Right lobe of liver (tissue), 6 donors: ENCODE data around the gene RBMS3. TPM values are rescaled to one million over a fixed set of nuclear protein-coding genes. Genes with fewer than 3 reads are reported as not detected.

ENCODE experiments used
- ATAC-seq, 4 donors: fragments of 200-7000 bp; cut with Tn5 transposase; one replicate each; pipeline ENCODE4 v1.9.1; 2020; ENCODE audit warnings: mild to moderate bottlenecking in 4 of 4, moderate library complexity in 4 of 4
- DNase-seq, 3 donors: peaks; one replicate each; pipeline ENCODE4 v3.0.0-alpha.2; 2020
- H3K27ac ChIP-seq, 3 donors: fragments of 200-600 bp; one replicate each; pipeline ENCODE4 v1.8.0; 2022
- H3K27me3 ChIP-seq, 2 donors: fragments of 200-600 bp; one replicate each; pipeline ENCODE4 v1.8.0; 2022
- H3K36me3 ChIP-seq, 4 donors: fragments of 200-600 bp; sonication (generic) in 1 of 4; one replicate each; pipeline versions ENCODE4 v1.5.1 to v1.8.0; 2017 to 2022; ENCODE audit warnings: control low read depth in 1 of 4
- H3K4me1 ChIP-seq, 4 donors: fragments of 200-600 bp; sonication (generic) in 1 of 4; one replicate each; pipeline versions ENCODE4 v1.5.1 to v1.8.0; 2017 to 2022; ENCODE audit warnings: control low read depth in 1 of 4
- H3K4me3 ChIP-seq, 3 donors: fragments of 200-600 bp; one replicate each; pipeline ENCODE4 v1.8.0; 2022
- H3K9me3 ChIP-seq, 4 donors: fragments of 200-600 bp; sonication (generic) in 1 of 4; one replicate each; pipeline versions ENCODE4 v1.5.1 to v1.8.0; 2017 to 2022; ENCODE audit warnings: control low read depth in 1 of 4
- POLR2A ChIP-seq: fragments of 450-650 bp; IDR thresholded peaks from one replicate; pipeline ENCODE4 v1.6.1; 2017; ENCODE audit warnings: antibody characterized with exemption, mild to moderate bottlenecking
- WGBS: methylation state at CpG from one replicate; pipeline ENCODE4 v1.1.6; 2018; ENCODE audit warnings: low coverage, low lambda C conversion rate; ENCODE audit not compliant: insufficient coverage; ENCODE audit errors: missing lambda C conversion rate; 5-methylcytosine and 5-hydroxymethylcytosine counted together
- intact Hi-C, 2 donors: fragments of 100-400 bp; cut with DNase I; formaldehyde crosslinking; loops; one replicate each; pipeline versions ENCODE4 v1.11.2 to v1.14.1; 2022
- total RNA-seq, 6 experiments: library from RNA; depleted of rRNA in 2 of 6; stranded (reverse); fragments of >200 nt in 2 of 6; fragmentation: NEBNext Ultra II Directional in 3 of 6; extraction: Animal tissue kit (Norgen Biotek cat#: 25700) in 3 of 6; gene quantifications; one replicate each; pipeline versions ENCODE4 v1.1.0 to v1.2.4, GENCODE V29; 2016 to 2023
- TF ChIP-seq, protein P1 (sequence below), 4 donors: fragments of 200-600 bp in 3 of 4; fragments of 450-650 bp in 1 of 4; IDR thresholded peaks; one replicate each; pipeline versions ENCODE4 v1.5.1 to v1.8.0; 2016 to 2022; ENCODE audit warnings: antibody characterized with exemption in 4 of 4, mild to moderate bottlenecking in 2 of 4
- donor health status: DM: no; HTN: yes; CAD: no.
- donor health status: DM: no; HTN: no; CAD: no.
- donor health status: DM: no; HTN: no; CAD: no.
- donor health status: DM: no; HTN: yes; CAD: no.
- donor health status: DM: no; HTN: yes; CAD: no.

Gene RBMS3
- total RNA-seq, 6 experiments from 2014 or later = 6.3 to 11.5 (median 8.3) TPM

DNA sequence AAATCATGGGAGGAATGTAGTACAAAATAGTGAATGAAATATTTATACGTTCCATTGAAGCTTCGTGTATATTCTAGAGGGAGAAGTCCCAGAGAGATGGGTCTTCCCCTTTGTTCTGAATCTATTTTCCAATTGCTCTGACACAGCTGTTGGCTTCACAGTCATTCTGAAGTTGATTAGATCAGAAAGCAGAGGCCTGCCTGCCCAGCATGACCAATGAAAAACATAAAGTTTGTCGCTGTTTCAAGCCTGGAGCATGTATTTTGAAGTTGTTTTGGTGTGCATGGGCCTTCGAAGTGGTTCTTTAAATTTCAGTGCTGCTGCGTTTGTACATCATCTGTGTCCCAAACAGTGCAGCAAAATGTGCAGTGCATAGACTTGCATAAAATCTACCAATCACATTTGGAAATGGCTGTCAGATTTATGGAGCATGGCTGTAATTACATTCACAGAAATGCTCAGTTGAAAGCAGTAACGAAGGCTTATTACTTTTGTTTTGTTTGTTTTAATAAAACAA, 31.0 kb upstream of the RBMS3 start:
- H3K4me1 ChIP-seq = no peaks in the 10 kb centered on the region
- no peaks in the 10 kb centered on the region for H3K9me3 ChIP-seq
- no peak overlapping the region for H3K4me3 ChIP-seq
- ATAC-seq (no peak), DNase-seq (no peak)
- intact Hi-C loops = no loop called here
- no peaks in the 10 kb centered on the region for H3K36me3 ChIP-seq
- H3K27ac ChIP-seq = no peak overlapping the region
- no peaks in the 10 kb centered on the region for H3K27me3 ChIP-seq
- 77% methylated on average over 6 of the region's 6 CpGs for WGBS
- TF ChIP-seq POLR2A = no peak

DNA sequence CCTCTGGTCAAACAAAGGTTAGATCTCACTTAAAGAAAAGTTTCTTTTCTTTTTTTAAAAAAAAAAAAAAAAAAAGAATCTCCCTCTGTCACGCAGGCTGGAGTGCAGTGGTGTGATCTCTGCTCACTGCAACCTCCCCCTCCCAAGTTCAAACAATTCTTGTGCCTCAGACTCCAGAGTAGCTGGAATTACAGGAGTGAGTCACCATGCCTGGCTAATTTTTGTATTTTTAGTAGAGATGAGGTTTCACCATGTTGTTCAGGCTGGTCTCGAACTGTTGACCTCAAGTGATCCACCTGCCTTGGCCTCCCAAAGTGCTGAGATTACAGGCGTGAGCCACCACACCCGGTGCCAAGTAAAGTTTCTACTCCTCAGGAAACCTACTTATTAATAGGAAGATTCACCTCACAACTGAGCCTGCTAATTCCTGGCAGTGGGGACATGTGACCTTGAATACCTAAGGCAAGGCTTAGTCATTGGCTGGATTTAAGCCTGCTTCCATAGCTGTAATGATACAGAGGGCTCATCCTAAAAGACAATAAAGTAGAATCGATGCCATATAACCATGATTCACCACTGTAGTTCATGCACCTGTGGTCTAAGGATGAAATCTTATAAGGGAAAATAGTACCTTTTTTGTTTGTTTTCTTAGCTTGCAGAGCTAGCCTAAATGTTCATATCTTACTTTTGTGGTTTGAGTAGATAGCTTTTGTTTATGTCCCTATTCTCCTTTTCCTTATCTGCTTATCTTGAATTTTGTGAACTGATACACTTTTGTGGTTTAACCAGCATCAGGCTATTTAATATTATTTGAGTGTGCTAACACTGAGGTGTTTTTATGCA, 24.8 kb upstream of the RBMS3 start:
- Histone ChIP-seq H3K4me1 (no peaks in the 10 kb centered on the region), H3K27me3 (no peaks in the 10 kb centered on the region), H3K4me3 (no peak overlapping the region), H3K27ac (no peak overlapping the region), H3K36me3 (no peaks in the 10 kb centered on the region), H3K9me3 (no peaks in the 10 kb centered on the region)
- no peak for ATAC-seq
- 90% methylated on average over 5 of the region's 5 CpGs for WGBS
- intact Hi-C loops = no loop called here
- TF ChIP-seq, protein P1, sequence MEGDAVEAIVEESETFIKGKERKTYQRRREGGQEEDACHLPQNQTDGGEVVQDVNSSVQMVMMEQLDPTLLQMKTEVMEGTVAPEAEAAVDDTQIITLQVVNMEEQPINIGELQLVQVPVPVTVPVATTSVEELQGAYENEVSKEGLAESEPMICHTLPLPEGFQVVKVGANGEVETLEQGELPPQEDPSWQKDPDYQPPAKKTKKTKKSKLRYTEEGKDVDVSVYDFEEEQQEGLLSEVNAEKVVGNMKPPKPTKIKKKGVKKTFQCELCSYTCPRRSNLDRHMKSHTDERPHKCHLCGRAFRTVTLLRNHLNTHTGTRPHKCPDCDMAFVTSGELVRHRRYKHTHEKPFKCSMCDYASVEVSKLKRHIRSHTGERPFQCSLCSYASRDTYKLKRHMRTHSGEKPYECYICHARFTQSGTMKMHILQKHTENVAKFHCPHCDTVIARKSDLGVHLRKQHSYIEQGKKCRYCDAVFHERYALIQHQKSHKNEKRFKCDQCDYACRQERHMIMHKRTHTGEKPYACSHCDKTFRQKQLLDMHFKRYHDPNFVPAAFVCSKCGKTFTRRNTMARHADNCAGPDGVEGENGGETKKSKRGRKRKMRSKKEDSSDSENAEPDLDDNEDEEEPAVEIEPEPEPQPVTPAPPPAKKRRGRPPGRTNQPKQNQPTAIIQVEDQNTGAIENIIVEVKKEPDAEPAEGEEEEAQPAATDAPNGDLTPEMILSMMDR (IDR thresholded peaks at IDR 0.05) = no peak
- no peak for TF ChIP-seq POLR2A
- no peak for DNase-seq

DNA sequence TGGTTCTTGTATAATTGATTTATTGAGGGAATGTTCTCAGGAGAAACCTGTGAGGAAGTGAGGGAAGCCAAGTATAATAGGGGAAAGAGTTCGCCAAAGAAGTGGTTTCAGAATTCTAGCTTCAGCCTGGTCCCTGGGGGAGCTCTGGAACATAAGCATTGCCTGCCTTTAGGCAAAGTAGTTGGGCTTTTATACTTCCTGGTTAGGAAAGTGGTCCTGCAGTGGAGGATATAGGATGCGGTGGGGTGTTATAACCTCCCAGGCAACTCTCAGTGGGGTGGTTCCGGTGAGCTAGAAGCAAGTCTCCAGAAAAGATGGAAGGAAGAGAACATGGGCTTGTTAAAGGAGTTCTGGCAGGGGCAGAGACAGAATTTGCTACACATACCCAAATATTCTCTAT, 22.7 kb upstream of the RBMS3 start:
- no peak for ATAC-seq
- Histone ChIP-seq H3K9me3 (no peaks in the 10 kb centered on the region), H3K27me3 (no peaks in the 10 kb centered on the region), H3K4me3 (no peak overlapping the region), H3K4me1 (no peaks in the 10 kb centered on the region), H3K36me3 (no peaks in the 10 kb centered on the region), H3K27ac (no peak overlapping the region)
- DNase-seq = no peak
- no peak for TF ChIP-seq POLR2A
- TF ChIP-seq, protein P1 (IDR thresholded peaks at IDR 0.05) = no peak
- 91% methylated on average over 3 of the region's 3 CpGs for WGBS
- intact Hi-C loops = no loop called here

DNA sequence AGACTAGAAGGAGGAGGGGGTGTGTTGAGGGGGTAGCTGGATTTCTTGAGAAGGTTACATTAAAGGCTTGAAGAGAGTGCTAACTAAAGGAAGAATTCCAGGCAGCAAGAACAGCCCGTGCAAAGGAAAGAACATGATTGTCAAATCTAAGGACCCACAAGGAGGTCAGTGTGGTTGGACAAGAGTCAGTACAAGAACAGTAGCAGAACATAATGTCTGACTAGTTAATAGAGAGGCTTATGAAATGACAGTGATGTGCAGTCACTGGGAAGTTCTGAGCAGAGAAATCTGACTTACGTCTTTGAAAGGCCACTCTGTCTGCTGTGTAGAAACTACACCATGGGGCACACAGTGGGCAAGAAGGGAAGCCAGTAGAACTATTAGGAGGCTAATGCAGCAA, 19.8 kb upstream of the RBMS3 start:
- Histone ChIP-seq H3K9me3 (no peaks in the 10 kb centered on the region), H3K27me3 (no peaks in the 10 kb centered on the region), H3K36me3 (no peaks in the 10 kb centered on the region), H3K27ac (no peak overlapping the region), H3K4me3 (no peak overlapping the region), H3K4me1 (no peaks in the 10 kb centered on the region)
- WGBS = 89% methylated on average over 1 of the region's 2 CpGs
- intact Hi-C loops = no loop called here
- TF ChIP-seq POLR2A = no peak
- TF ChIP-seq, protein P1 (IDR thresholded peaks at IDR 0.05) = no peak
- ATAC-seq (no peak), DNase-seq (no peak)

DNA sequence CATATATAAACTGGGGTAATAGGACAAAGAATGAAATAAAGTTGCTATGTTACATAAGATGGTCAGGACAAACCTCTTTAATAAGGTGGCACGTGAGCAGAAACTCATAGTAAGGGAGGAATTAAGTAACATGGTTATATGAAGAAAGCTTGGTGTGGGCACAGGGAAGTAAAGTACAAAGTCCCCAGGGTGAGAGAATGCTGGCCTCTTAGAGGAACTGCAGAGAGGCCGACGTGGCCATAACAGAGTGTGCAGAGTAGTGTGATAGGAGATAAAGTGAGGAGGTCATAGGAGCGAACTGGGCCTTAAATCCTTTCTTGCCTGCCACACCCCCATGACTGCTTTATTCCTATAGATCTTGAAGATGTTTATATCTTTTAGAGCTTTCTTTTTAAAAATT, 17.4 kb upstream of the RBMS3 start:
- WGBS = 66% methylated on average over 4 of the region's 4 CpGs
- Histone ChIP-seq H3K9me3 (no peaks in the 10 kb centered on the region), H3K4me1 (no peaks in the 10 kb centered on the region), H3K27me3 (no peaks in the 10 kb centered on the region), H3K4me3 (no peak overlapping the region), H3K36me3 (no peaks in the 10 kb centered on the region), H3K27ac (no peak overlapping the region)
- ATAC-seq (no peak), DNase-seq (no peak)
- TF ChIP-seq, protein P1 (IDR thresholded peaks at IDR 0.05) = no peak
- TF ChIP-seq POLR2A = no peak
- intact Hi-C loops = no loop called here
